Mesenchymal stem cell (in vitro differentiated cells and primary cell): ENCODE results near the gene MCEMP1.

Experiments used
- DNase-seq: peaks from one replicate; pipeline ENCODE4 v3.0.0-alpha.2; 2013
- H2AFZ ChIP-seq: one replicate; pipeline ENCODE4 v1.6.1; 2013; ENCODE audit warnings: low read depth, mild to moderate bottlenecking, control low read depth, inconsistent platforms, low read length, moderate library complexity
- H2AK5ac ChIP-seq: 2 replicates; pipeline ENCODE4 v1.6.1; 2013; ENCODE audit warnings: low read length, moderate library complexity, mild to moderate bottlenecking, inconsistent platforms; ENCODE audit not compliant: severe bottlenecking
- H2BK120ac ChIP-seq: one replicate; pipeline ENCODE4 v1.6.1; 2013; ENCODE audit warnings: low read depth, mild to moderate bottlenecking, inconsistent platforms, low read length, moderate library complexity
- H2BK12ac ChIP-seq, 2 experiments: one replicate each; pipeline ENCODE4 v1.6.1; 2013; ENCODE audit warnings: inconsistent platforms in 2 of 2, low read length in 2 of 2, mild to moderate bottlenecking in 2 of 2, moderate library complexity in 2 of 2, control low read depth in 1 of 2
- H2BK15ac ChIP-seq: one replicate; pipeline ENCODE4 v1.6.1; 2013; ENCODE audit warnings: mild to moderate bottlenecking, low read depth, inconsistent platforms; ENCODE audit not compliant: poor library complexity, severe bottlenecking
- H2BK5ac ChIP-seq: 2 replicates; pipeline ENCODE4 v1.6.1; 2013; ENCODE audit warnings: low read depth, mild to moderate bottlenecking, low read length, control low read depth, inconsistent platforms; ENCODE audit not compliant: poor library complexity, severe bottlenecking
- H3K14ac ChIP-seq, 2 experiments: one replicate each; pipeline ENCODE4 v1.6.1; 2013; ENCODE audit warnings: inconsistent platforms in 2 of 2, low read length in 2 of 2, control low read depth in 1 of 2, mild to moderate bottlenecking in 1 of 2, moderate library complexity in 1 of 2
- H3K18ac ChIP-seq, 2 experiments: one replicate each; pipeline ENCODE4 v1.6.1; 2013; ENCODE audit warnings: inconsistent platforms in 2 of 2, low read length in 2 of 2, control low read depth in 1 of 2, low read depth in 1 of 2, mild to moderate bottlenecking in 1 of 2
- H3K23ac ChIP-seq, 2 experiments: one replicate each; pipeline ENCODE4 v1.6.1; 2013; ENCODE audit warnings: inconsistent platforms in 2 of 2, low read length in 2 of 2, mild to moderate bottlenecking in 2 of 2, moderate library complexity in 2 of 2, control low read depth in 1 of 2
- H3K27ac ChIP-seq: 2 replicates; pipeline ENCODE4 v1.5.1; 2013; ENCODE audit warnings: mild to moderate bottlenecking, moderate library complexity, low read length, control low read depth, inconsistent platforms; ENCODE audit not compliant: poor library complexity, severe bottlenecking
- H3K27me3 ChIP-seq, 2 experiments: 2 replicates each; pipeline versions ENCODE4 v1.6.1 to v1.7.0; 2013; ENCODE audit warnings: low read length in 2 of 2, mild to moderate bottlenecking in 2 of 2, moderate library complexity in 2 of 2, control low read depth in 1 of 2, inconsistent platforms in 1 of 2; ENCODE audit not compliant: control insufficient read depth in 1 of 2, insufficient read depth in 1 of 2
- H3K36me3 ChIP-seq, 2 experiments: 2 replicates each; pipeline versions ENCODE4 v1.6.1 to v1.7.0; 2013; ENCODE audit warnings: low read length in 2 of 2, control low read depth in 1 of 2, inconsistent platforms in 1 of 2, low read depth in 1 of 2, mild to moderate bottlenecking in 1 of 2; ENCODE audit not compliant: insufficient read depth in 2 of 2, control insufficient read depth in 1 of 2
- H3K4ac ChIP-seq, 2 experiments: one replicate each; pipeline ENCODE4 v1.6.1; 2013; ENCODE audit warnings: inconsistent platforms in 2 of 2, low read length in 2 of 2, mild to moderate bottlenecking in 2 of 2, moderate library complexity in 2 of 2, control low read depth in 1 of 2, low read depth in 1 of 2
- H3K4me1 ChIP-seq: 2 replicates; pipeline ENCODE4 v1.6.1; 2013; ENCODE audit warnings: low read depth, low read length, control low read depth; ENCODE audit not compliant: control insufficient read depth, insufficient read depth
- H3K4me2 ChIP-seq: 2 replicates; pipeline ENCODE4 v1.6.1; 2013; ENCODE audit warnings: low read length, mild to moderate bottlenecking, inconsistent platforms; ENCODE audit not compliant: poor library complexity, severe bottlenecking
- H3K4me3 ChIP-seq, 2 experiments: 2 replicates each; pipeline versions ENCODE4 v1.5.1 to v1.7.0; 2013; ENCODE audit warnings: low read length in 2 of 2, mild to moderate bottlenecking in 2 of 2, control low read depth in 1 of 2, low read depth in 1 of 2; ENCODE audit not compliant: insufficient read depth in 1 of 2
- H3K79me1 ChIP-seq: replicated peaks from 2 replicates; pipeline ENCODE4 v1.6.1; 2013; ENCODE audit warnings: mild to moderate bottlenecking, control low read depth, low read length, inconsistent platforms; ENCODE audit not compliant: poor library complexity, severe bottlenecking
- H3K9ac ChIP-seq: 2 replicates; pipeline ENCODE4 v1.7.0; 2013; ENCODE audit warnings: mild to moderate bottlenecking, low read length, moderate library complexity
- H3K9me3 ChIP-seq: 2 replicates; pipeline ENCODE4 v1.7.0; 2013; ENCODE audit warnings: mild to moderate bottlenecking, low read length; ENCODE audit not compliant: control insufficient read depth
- H4K8ac ChIP-seq: one replicate; pipeline ENCODE4 v1.6.1; 2013; ENCODE audit warnings: inconsistent platforms, mild to moderate bottlenecking, low read length, moderate library complexity
- H4K91ac ChIP-seq: one replicate; pipeline ENCODE4 v1.6.1; 2013; ENCODE audit warnings: mild to moderate bottlenecking, low read length, inconsistent platforms
- WGBS: methylation state at CpG from one replicate; pipeline ENCODE4 v1.1.7; 2013; ENCODE audit warnings: mixed read lengths; 5-methylcytosine and 5-hydroxymethylcytosine counted together

MCEMP1 gene

DNA sequence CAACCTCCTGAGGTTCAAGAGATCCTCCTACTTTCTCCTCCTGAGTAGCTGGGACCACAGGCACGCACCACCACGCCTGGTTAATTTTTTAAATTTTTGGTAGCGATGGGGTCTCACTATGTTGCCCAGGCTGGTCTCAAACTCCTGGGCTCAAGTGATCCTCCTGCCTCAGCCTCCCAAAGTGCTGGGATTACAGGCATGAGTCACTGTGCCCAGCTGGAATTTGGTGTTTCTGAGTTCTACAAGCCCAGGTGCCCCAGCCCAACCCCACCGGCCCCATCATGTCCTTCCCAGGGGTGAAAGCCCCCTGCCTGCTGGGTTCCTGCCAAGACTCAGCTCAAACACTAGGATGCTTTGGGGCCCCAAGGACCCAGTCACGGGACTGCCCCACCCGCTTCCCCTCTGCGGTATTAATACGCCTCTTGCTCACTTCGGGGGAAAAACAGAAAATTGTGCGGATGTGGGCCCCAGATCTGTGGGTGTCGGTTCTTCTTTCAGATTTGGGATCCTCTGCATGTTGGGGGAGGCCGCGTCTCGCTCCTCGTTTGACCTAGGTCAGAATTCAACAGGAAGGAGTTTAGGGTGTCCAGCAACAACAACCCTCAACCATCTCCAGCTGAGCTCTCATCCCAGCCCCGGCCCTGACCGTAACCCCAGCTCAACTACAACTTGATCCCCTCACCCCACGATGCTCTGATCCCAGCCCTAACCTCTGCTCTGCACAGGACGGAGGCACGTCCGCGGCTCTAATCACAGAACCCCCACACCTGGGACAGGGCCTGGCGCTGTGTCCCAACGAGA, 28.7 kb downstream of the MCEMP1 start:
- no peak overlapping the region for H3K4me3 ChIP-seq
- no peak overlapping the region for H3K4ac ChIP-seq
- H3K14ac ChIP-seq: no peak overlapping the region
- H2AK5ac ChIP-seq: no peak overlapping the region
- no peak for DNase-seq
- H3K36me3 ChIP-seq: no peaks in the 10 kb centered on the region
- no peaks in the 10 kb centered on the region for H3K79me1 ChIP-seq
- no peaks in the 10 kb centered on the region for H3K9me3 ChIP-seq
- H2BK120ac ChIP-seq: no peak overlapping the region
- H3K27ac ChIP-seq: no peak overlapping the region
- no peak overlapping the region for H2BK5ac ChIP-seq
- H3K4me1 ChIP-seq: no peaks in the 10 kb centered on the region
- H3K27me3 ChIP-seq: peaks cover 0 to 57% of the 10 kb centered on the region in 2 experiments
- no peak overlapping the region for H3K4me2 ChIP-seq
- H2AFZ ChIP-seq: no peak overlapping the region
- no peak overlapping the region for H3K9ac ChIP-seq
- H4K91ac ChIP-seq: no peak overlapping the region
- no peak overlapping the region for H2BK15ac ChIP-seq
- WGBS: 87% methylated on average over 22 of the region's 24 CpGs
- H3K23ac ChIP-seq: no peak overlapping the region
- no peak overlapping the region for H2BK12ac ChIP-seq
- no peak overlapping the region for H4K8ac ChIP-seq
- no peak overlapping the region for H3K18ac ChIP-seq

DNA sequence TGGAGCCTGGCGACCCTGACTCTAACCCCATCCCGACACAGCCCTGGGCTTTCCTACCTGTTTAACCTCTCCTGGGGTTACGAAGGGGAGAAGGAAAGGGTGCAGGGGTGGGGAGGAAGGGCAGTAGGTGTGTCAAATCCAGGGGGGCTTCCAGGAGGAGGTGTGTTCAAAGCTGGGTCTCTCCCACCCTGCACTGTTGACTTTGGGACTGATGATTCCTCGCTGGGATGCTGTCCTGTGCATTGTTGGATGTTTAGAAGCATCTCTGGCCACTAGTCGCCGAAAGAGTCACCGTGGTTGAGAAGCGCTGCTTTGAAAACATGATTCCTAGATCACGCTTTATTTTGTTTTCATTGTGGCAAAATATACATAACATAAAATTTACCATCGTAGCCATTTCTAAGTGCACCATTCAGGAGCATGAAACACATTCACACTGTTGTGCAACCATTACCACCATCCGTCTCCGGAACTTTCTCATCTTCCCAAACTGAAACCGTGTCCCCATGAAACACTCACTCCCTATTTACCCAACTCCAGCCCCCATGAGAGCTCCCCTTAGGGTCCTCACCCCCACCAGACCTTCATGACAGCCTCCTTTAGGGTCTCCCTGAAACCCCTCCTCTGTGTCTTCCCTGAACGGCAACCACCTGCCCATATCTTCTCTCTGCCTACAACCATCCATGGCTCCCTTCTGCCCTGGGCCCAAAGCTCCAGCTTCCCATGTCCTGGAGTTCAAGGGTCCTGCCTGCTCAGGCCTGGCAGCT, 29.5 kb downstream of the MCEMP1 start:
- Histone ChIP-seq H2AK5ac (no peak overlapping the region), H2BK12ac (no peak overlapping the region), H3K27ac (no peak overlapping the region), H3K18ac (no peak overlapping the region), H3K36me3 (no peaks in the 10 kb centered on the region), H4K8ac (no peak overlapping the region), H2AFZ (no peak overlapping the region), H2BK120ac (no peak overlapping the region), H3K4me1 (no peaks in the 10 kb centered on the region), H3K4me3 (no peak overlapping the region), H3K9me3 (no peaks in the 10 kb centered on the region), H4K91ac (no peak overlapping the region), H3K9ac (no peak overlapping the region), H2BK5ac (no peak overlapping the region), H3K23ac (no peak overlapping the region), H3K79me1 (no peaks in the 10 kb centered on the region), H3K14ac (no peak overlapping the region), H3K4me2 (no peak overlapping the region), H3K4ac (no peak overlapping the region), H2BK15ac (no peak overlapping the region), H3K27me3 (peaks cover 0 to 52% of the 10 kb centered on the region in 2 experiments)
- DNase-seq: no peak
- WGBS: 80% methylated on average over 12 of the region's 14 CpGs

DNA sequence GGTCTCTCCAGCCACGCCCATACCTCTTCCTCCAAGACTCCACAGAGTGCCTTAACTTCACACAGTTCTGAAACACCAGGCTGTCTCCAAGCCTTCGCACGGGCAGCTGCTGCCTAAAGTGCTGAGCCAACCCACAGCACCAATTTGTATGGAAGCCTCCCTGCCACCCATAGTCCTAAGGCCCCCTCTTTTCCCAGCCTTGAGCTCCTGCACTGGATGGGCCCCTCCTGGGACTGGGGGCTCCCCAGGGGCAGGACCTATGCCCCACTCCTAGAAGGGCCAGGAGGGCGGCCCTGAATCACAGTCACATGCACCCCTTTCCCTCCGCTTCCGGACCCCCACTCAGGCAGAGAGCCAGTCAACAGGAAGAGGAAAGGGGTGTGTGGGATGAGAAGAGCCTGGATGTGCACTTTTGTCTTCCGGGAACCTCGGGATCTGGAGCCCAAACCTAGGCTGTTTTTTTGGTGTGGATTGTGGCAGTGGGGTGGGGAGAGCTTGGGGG, 30.1 kb downstream of the MCEMP1 start:
- Histone ChIP-seq H3K4me2 (no peak overlapping the region), H4K8ac (no peak overlapping the region), H3K9me3 (no peaks in the 10 kb centered on the region), H3K36me3 (no peaks in the 10 kb centered on the region), H3K27me3 (peaks cover 0 to 48% of the 10 kb centered on the region in 2 experiments), H3K14ac (no peak overlapping the region), H3K18ac (no peak overlapping the region), H2BK5ac (no peak overlapping the region), H3K27ac (no peak overlapping the region), H2BK120ac (no peak overlapping the region), H3K4me3 (no peak overlapping the region), H4K91ac (no peak overlapping the region), H3K9ac (no peak overlapping the region), H2BK12ac (no peak overlapping the region), H3K4me1 (no peaks in the 10 kb centered on the region), H3K23ac (no peak overlapping the region), H2AK5ac (no peak overlapping the region), H2AFZ (no peak overlapping the region), H3K4ac (no peak overlapping the region), H2BK15ac (no peak overlapping the region), H3K79me1 (no peaks in the 10 kb centered on the region)
- 57% methylated on average over 3 of the region's 8 CpGs for WGBS
- no peak for DNase-seq

DNA sequence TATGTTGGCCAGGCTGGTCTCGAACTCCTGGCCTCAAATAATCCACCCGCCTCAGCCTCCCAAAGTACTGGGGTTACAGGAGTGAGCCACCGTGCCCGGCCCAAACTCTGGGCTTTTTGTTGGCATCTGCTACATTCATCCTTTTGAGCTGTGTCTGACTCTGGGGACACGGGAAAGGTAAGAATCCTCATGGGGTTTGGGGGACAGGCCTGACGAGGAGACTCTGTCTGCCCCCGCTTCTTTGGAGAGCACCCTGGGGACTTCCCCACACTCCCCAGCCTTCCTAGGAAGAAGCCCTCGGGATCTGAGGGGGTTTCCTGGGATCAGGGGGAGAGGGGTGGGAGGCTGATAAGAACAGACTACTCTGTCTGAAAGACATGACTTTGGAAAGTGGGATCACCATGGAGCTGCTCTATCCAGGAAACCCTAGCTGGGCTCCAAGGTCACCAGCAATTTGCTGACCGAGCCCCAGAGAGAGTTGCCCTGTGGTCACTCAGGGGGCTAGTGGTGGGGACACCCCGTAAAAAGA, 33.1 kb downstream of the MCEMP1 start:
- Histone ChIP-seq H3K18ac (no peak overlapping the region), H4K8ac (no peak overlapping the region), H2BK120ac (no peak overlapping the region), H3K4me2 (no peak overlapping the region), H2AK5ac (no peak overlapping the region), H3K23ac (no peak overlapping the region), H4K91ac (no peak overlapping the region), H3K79me1 (no peaks in the 10 kb centered on the region), H3K4me3 (no peak overlapping the region), H3K4me1 (no peaks in the 10 kb centered on the region), H3K9me3 (no peaks in the 10 kb centered on the region), H2AFZ (no peak overlapping the region), H3K36me3 (no peaks in the 10 kb centered on the region), H2BK15ac (no peak overlapping the region), H3K4ac (no peak overlapping the region), H2BK12ac (no peak overlapping the region), H3K14ac (no peak overlapping the region), H2BK5ac (no peak overlapping the region), H3K27me3 (peaks cover 0 to 27% of the 10 kb centered on the region in 2 experiments), H3K9ac (no peak overlapping the region), H3K27ac (no peak overlapping the region)
- WGBS: 83% methylated on average over 9 of the region's 10 CpGs
- no peak for DNase-seq
